ENCODE results near the gene ACBD6.

Gene ACBD6

DNA sequence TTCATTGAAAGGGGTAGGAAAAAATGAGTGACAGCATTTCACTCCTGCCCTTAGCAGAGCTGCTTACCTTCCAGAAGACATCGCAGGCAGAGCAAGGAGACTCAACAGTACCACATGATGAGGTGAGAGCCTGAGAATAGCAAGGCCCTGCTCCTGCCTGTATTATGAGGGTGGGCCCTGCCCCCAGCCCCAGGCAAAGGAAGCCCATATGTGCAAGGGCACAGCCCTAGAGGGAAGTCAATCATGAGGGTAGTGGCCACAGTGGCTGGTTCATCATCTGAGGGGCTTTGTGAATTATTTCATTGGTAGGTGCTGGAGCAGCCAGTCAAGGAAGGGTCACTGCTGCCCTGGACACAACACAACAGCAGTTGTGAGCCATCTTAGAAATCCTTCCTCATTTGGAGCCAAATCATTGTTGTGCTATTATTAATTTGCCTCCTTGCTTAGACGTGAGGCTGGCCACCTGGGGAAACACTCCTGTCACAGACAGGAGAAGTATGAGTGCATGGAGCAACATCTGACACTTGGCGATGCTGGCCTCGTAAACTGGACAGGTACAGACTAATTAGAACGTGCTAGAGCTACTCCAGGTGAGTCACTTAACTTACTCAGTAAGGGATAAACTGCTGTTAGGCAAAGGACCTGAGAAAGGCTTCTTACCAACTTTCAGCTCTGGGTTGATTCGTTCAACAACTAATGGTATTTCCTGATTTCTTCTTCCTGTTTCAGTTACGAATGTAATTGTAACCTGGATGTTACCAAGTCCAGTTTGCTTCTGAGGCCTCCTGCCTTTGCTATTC lies 22.7 kb upstream of the ACBD6 start:
- DNase-seq: no peak

DNA sequence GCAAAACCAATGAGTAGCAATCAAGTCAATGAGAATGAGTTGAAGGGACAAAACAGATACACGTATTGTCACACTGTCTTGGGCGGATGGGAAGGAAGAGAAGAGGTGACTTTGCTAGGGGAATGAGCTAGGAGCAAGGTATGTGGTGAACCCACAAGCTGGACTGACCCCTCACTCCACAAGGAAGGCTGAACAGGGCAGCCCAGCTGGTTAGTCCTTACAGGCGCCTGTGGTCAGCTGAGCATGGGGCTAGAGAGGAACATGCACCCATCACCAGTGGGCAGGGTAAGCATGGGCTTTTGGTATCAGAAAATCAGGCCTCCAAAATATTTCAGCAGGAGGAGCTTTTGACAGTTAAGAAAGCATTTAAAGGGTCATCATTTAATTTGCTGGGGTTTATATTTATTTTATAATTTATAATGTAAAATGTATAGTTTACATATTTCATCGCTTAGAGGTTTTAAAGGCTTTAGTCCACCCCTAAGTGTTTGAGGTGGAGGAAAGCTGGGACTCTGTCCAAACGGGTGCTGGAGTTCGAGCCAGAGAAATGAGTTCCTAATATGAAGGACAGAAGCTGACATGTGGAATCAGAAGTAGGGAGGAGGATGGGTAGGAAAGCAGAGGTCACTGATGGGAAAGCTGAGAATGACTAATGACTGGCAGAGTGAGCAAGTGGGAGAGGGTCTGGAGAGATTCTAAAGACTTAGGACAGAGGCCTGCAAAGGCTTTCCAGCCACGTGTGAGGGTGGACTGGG lies 22.0 kb upstream of the ACBD6 start:
- no peak for DNase-seq

DNA sequence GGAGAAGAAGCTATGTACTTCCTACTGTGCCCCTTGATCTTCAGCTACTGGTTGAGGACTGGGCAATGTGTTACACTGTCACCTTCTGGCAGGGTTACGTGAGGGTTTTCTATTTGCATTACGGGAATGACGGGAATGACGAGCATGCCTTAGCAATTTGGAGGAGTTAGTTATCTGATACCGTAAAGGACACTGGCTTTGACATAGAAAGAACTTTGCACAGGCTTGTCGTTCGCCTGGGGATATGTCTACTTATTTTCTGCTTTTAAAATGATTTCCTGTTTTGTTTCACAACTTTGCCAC lies 19.8 kb upstream of the ACBD6 start:
- no peak for DNase-seq

DNA sequence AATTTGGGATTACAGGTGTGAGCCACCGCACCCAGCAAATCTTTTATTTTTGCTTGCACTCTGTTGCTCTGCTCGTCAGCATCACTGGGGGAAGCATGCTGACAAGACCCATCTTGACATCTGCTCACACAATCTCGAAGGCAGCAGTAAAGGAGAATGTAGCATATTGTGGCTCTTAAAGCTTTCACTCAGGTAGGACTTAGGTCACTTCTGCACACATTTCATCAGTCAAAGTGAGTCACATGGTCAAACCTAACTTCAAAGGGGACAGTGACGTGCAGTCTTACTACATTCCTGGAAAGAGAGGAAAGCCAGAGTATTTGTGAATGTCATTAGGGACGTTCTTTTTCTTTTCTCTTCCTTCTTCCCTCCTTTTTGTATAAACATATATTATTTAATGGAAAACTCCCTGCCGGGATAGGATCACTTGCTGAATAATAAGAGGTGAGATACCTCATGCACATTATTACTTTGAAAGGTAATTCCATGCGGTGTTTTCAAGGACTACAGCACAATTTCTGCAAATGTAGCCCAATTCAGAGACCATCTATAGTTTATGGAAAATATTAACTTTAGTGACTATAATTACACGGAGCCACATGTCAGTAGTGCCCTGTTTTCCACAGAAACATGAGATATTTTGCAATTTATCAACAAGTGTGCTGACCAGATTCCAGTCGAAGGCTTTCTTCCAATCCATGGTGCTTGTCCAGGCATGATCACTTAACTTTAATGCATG lies 19.3 kb upstream of the ACBD6 start:
- DNase-seq: no peak

DNA sequence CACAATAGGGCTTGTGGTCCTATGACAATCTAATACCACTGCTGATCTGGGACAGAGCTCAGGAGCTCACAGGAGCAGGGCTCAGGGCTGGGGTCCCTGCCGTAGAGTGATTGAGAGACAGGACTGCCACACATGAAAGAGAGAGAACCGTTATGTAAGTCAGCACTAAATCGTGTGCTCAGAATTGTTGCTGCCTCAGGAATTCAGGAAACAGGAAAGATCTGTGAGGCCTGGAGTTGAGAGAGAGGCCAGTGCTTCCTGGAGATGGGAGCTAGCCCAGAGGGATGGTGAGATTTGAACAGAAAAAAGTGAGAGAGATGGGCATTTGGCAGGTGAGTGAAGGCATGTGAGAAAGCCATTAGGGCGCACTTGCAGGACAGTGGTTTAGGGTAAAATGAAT lies 17.5 kb upstream of the ACBD6 start:
- DNase-seq: no peak

DNA sequence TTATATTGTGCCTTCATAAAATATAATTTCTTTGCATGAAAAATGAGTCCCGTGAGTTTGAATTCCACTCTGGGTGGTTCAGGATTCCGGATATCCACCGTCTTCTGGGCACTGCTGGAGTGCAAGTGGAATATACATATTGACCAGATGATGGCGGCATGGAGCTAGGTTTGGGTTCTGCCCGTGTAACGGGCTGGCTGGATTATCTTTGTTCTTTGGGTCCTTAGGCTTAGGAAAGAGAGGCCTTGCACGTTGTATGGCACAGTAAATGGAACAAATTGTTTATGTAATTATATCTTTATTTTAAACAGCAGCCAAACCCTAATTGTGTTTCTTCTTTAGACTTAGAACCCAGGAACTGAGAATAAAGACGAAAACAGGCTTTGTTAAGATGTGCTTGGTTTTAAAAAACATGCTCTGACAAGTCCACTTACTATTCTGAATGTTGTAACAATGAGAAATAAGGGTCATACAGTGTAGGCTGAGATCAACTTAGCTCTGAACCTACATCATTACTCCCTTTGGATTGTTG lies 13.5 kb upstream of the ACBD6 start:
- DNase-seq: peak; percentile 74 to 85 (median 75)

DNA sequence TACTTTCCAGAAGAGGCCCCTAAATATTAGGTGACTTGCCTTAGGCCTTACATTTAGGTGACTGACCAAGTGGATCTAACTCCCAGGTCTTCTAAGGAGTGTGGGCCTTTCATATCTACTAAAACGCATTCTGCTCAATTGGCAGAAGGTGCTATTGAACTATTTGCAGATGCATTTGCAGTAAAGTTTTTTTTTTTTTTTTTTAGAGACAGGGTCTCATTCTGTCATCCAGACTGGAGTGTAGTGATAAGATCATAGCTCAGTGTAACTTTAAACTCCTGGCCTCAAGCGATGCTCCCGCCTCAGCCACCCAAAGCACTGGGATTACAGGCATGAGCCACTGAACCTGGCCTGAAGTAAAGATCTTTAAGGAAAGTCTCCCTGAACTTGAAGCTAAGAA lies 13.0 kb upstream of the ACBD6 start:
- DNase-seq: no peak

DNA sequence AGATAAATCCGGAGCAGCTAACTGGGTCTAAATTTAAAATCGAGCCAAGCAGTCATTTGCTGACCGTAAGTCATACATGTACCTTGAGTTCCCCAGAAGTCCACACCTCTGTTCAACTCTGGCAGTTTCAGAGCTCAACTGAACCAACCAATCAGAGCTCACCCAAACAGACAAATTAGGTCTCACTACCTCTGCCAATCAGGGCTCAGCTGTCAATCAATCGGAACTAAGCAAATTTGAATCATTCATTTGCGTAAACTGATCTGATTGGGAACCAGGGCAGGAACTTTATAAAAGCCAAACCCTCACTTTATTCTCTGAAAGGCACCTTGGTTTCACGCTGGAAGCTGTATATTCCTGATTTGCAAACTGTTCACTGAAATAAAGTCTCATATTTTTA lies 11.2 kb upstream of the ACBD6 start:
- DNase-seq: no peak

DNA sequence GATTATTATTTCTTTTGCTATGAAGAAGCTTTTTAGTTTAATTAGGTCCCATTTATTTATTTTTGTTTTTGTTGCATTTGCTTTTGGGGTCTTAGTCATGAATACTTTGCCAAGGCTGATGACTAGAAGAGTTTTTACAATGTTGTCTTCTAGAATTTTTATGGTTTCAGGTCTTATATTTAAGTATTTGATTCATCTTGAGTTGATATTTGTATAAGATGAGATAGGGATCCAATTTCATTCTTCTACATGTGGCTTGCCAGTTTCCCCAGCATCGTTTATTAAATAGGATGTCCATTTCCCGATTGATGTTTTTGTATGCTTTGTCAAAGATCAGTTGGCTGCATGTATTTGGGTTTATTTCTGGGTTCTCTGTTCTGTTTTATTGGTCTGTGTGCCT lies 8.5 kb upstream of the ACBD6 start:
- DNase-seq: no peak

DNA sequence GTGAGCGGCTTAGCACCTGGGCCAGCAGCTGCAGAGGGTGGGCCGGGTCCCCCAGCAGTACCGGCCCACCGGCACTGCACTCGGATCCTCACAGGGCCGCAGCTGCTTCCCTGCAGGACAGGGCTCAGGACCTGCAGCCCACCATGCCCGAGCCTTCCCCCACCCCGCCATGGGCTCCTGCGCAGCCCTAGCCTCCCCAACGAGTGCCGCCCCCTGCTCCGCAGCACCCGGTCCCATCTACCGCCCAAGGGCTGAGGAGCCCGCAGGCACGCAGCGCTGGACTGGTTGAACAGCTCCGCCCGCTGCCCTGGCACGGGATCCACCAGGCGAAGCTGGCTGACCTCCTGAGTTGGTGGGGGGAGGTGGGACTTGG lies 6.3 kb upstream of the ACBD6 start:
- no peak for DNase-seq

DNA sequence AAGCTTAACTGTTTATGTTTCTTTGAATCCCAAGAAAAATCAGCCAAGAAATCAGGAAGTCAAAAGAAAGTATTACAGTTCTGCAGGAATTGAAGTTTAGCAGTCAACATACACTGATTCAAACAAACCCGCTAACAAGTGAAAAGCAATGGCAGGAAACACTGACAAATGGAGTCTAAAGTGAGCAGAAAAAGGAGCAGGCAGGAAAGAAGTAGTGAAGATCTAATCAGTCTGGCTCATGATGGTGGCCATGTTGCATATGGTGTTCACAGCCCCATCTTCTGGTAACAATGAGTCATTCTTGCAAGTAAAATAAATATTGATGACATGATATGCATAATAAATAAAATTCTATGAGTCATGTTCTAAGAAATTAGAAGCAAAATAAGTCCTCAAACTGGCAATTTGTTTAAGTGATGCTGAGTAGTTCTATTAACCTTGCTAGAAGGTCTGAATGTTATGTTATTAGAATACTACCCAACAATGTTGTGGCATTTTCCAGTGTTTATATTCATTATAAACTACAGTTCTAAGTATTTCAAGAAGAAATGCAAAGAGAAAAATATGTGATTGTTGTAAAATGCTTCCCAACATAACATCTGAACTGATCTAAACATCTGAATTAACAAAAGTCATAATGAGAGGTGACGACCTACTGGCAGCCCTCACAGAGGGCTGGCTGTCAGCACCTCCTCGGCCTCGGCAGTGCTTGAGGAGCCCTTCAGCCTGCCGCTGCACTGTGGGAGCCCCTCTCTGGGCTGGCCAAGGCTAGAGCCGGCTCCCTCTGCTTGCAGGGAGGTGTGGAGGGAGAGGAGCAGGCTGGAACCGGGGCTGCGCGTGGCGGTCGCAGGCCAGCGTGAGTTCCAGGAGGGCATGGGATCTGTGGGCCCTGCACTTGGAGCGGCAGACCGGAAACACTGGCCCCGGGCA lies 5.7 kb upstream of the ACBD6 start:
- DNase-seq: peak in 1 of 3 donors; percentile 5

DNA sequence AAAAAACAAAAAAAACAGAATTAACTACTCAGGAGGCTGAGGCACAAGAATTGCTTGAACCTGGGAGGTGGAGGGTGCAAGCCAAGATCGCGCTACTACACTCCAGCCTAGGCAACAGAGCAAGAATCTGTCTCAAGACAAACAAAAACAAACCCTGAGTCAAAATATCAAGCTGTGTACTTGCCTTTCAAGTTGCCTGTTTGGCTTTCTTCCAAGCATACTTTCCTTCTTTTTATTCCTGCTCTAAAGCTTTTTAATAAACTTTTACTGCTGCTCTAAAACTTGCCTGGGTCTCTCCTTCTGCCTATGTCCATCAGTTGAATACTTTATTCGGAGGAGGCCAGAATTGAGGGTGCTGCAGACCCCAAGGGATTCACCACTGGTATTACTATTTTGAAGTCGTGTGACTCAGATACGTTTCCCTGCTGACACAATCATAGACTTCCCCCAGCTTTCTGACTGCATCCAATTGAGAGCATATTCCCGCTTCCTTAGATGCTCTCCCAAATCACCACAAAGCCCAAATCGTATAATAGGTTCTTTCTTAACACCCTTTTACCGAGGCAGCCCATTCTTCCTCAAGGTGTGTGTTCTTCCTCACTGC lies 3.5 kb upstream of the ACBD6 start:
- DNase-seq: peak in 2 of 3 donors; percentile 9 to 24

DNA sequence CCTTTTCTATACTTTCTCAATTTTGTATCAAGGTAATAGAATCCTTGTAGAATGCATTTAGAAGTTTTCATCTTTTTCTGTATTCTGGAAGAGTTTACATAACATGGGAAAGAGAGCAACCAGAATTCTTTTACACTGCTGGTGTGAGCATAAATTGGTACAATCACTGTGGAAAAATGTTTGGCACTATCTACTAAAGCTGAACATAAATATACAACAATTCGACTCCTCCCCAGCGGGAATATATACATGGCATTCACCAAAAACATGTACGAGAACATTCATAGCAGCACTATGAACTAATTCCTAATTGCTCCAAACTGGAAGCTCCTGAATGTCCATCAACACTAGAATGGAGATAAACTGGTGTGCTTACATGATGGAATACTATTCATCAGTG lies 1.8 kb upstream of the ACBD6 start:
- DNase-seq: no peak

DNA sequence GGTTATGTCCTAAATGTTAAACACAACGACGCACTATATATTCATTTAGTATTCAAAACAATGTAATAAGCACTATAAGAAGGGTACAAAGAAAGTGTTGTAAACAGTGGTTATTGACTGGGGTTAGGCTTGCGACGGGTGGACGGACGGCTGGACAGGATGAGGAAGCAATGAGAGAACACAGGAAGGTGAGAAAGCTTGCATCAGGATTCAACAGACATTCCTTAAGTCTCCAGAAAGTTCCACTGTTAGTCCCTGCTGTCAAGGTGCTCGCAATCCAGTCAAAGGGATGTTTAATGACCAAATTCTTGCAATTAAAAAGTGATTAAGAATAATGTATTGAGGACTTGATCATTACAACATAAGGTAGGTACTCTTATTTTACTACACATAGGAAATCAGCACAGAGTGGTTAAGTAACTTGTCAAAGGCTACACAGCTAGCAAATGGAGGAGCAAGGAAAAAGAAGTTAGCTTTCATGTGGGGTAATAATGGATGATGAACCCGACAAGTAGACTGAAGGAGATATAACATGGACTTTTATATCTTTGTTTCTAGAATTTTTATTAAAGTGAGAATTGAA lies 994 bp upstream of the ACBD6 start:
- DNase-seq: peak in 2 of 3 donors; percentile 20 to 24

DNA sequence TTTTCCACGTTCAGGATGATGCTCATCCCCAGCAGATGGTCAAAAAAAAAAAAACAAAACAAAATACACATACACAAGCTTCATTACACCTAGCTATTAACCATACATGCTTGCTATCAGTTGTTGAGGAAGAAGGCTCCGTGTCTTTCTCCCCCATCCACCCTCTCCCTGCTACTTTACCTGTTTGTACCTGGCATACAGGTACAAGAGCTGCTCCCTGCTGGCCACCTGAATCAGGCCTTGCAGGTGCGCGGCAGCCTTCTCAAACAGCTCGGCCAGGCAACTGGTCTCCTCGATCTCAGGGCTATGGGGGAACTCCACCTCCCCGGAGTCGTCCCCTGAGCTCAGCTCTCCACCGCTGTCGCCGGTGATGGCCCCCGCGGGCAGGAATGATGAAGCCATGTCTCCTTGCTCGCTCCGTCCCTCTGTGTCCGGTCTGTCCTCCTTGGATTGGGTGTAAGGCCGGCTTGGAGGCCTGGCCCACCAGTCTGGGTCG lies 464 bp downstream of the ACBD6 start:
- DNase-seq: no peak

DNA sequence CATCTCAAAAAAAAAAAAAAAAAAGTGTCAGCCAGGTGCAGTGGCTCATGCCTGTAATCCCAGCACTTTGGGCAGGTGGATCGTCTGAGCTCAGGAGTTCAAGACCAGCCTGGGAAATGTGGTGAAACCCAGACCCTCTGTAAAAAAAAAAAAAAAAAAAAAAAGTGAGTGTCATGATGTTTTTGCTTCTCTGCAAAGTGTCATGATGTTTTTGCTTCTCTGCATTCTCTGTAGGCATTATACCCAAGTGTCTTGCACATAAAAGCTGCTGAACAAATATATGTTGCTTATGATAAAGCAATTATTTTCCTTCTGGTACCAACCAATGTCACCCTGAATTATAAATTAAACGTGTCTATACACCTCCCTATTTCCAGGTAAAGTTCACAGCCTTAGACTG lies 1.7 kb downstream of the ACBD6 start:
- DNase-seq: no peak

DNA sequence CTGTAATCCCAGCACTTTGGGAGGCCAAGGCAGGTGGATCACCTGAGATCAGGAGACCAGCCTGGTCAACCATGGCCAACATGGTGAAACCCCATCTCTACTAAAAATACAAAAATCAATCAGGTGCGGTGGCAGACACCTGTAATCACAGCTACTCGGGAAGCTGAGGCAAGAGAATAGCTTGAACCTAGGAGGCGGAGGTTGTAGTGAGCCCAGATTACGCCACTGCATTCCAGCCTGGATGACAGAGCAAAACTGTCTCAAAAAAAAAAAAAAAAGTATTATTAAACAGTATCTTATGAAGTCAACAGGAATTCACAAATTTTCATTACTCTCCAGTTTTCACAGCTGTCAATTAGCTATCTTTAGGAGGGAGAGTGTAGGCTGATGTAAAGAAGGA lies 3.8 kb downstream of the ACBD6 start:
- no peak for DNase-seq

DNA sequence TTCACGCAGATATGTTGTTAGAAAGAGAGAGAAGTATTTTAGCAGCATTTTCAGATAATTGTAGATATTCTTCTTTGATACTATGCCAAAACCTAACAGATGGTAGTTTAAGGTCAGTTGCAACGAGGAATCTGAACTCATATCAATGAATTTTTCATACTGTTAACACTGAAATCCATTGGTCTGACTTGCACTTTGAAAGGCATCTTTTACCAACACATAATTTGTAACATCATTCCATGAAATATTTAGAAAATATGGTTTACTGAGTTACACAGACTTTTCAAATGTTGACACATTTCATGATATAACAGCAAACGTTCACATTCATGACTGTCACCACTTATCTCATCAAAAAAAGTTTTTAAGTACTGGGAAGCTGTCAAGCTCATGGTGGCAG lies 4.6 kb downstream of the ACBD6 start:
- no peak for DNase-seq

DNA sequence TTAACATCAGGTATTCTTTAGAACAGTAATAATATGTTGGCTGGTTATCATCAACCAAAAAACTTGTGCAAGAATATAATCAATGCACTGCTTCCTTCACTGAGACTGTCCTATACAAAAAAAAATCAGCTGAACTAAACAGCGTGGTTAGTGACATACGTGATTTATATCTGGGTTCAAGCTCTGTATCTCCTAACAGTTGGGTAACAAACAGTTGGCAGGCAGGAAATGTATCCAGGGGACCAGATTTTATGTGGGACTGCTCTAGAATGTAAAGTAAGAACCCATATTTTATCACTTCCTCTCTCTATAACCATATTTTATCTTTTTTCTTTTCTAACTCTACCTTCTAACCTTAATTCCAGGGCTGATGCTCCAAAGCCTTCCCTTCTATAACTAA lies 8.0 kb downstream of the ACBD6 start:
- no peak for DNase-seq

DNA sequence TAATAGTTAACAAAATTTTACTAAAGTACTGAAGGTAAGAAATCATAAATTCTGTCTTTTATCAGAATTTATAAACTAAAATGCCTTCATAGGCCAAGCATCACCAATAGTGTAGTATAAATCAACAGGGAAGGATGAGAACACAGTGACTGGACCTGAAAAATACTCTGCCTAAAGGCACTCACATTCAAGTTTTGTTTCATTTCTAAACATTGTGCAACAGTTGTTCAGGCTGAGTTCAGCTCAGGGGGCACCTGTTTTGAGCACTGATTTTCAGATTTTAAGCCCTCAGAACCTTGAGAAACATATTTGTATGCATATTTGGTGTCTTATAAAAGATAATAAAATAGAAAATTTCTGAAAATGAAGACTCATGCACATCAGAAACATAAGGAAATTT lies 12.4 kb downstream of the ACBD6 start:
- no peak for DNase-seq

DNA sequence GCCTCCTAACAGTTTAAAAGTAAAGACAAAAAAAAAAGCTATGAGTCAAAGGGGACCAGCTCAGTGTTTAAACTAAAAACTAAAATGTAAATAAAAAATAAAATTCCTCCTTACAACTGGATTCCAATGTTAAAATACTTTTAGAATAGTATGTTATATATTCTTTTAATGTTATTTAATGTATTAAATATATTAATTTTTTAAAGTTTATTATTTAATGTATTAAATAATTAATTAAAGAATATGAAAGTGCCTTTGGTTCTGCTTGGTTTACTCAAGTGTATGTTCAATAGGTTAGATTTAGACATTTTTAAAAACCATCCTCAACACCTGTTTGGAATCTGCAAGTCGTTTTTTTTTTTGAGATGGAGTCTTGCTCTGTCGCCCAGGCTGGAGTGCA lies 13.1 kb downstream of the ACBD6 start:
- DNase-seq: no peak

DNA sequence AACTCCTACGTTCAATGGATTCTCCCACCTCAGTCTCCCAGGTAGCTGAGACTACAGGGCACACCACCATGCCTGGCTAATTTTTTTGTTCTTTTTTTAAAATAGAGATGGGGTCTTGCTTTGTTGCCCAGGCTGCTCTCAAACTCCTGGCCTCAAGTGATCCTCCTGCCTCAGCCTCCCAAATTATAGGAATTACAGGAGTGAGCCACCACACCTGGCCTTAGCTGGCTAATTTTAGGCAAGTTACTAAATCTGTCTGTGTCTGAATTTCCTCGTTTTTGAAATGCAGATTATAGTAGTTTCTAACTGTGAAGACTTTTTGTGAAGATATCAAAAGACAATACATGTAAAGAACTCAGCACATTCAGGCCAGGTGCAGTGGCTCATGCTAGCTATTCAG lies 13.7 kb downstream of the ACBD6 start:
- no peak for DNase-seq
